Measurements from ENCODE around the gene YDJC.

DNA sequence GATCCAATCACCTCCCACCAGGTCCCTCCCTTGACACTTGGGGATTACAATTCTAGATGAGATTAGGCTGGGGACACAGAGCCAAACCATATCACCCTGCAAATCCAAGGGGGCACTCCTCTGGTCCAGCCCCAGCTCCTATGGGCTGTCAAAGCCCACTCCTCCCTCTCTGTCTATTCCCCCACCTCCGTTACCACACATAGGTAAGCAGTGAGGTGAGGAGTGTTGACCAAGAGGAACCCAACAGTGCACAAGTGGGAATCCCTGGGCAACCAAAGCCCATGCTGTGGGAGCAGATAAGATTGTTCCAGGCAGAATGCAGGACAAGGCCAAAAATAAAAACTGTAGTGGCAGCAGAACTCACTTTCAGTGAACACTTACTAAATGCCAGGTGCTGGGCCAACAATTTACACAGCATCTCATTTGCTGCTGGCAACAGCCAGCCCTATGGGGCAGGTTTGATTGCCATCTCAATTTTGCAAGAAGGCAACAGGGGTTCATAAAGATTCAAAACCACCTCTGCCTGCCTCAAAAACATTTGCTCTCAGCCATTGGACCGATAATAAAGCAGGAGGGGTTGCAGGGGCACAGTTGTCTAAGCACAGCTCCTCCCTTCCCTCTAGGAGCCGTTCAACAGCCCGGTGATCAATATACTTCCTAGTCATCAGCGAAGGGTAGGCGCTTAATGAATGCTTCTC is 21.1 kb upstream of the YDJC start:
- TF ChIP-seq, protein P1, sequence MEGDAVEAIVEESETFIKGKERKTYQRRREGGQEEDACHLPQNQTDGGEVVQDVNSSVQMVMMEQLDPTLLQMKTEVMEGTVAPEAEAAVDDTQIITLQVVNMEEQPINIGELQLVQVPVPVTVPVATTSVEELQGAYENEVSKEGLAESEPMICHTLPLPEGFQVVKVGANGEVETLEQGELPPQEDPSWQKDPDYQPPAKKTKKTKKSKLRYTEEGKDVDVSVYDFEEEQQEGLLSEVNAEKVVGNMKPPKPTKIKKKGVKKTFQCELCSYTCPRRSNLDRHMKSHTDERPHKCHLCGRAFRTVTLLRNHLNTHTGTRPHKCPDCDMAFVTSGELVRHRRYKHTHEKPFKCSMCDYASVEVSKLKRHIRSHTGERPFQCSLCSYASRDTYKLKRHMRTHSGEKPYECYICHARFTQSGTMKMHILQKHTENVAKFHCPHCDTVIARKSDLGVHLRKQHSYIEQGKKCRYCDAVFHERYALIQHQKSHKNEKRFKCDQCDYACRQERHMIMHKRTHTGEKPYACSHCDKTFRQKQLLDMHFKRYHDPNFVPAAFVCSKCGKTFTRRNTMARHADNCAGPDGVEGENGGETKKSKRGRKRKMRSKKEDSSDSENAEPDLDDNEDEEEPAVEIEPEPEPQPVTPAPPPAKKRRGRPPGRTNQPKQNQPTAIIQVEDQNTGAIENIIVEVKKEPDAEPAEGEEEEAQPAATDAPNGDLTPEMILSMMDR (conservative IDR thresholded peaks at IDR 0.05; ENCODE audit: low read length), result no peak
- no peak for TF ChIP-seq EZH2phosphoT487 (IDR thresholded peaks at IDR 0.05; ENCODE audit: borderline replicate concordance, low read depth, low read length)
